ENCODE measurements around the gene LY6G6C. TPM values are rescaled to one million over a fixed set of nuclear protein-coding genes. Genes with fewer than 3 reads are reported as not detected.

The LY6G6C gene
- total RNA-seq, 2 donors from 2014 or later, result 0.29 to 0.38 TPM

GRCh38 chr6:31719001-31719400 is 2.5 kb downstream of the LY6G6C start:
- H3K27me3 Mint-ChIP-seq (ENCODE audit: insufficient read depth), result no peaks in the 10 kb centered on the region
- no peak overlapping the region for H3K27ac Mint-ChIP-seq
- peak; percentile 47 for DNase-seq
- no peaks in the 10 kb centered on the region for H3K36me3 Mint-ChIP-seq (ENCODE audit: low read depth)
- Histone ChIP-seq H3K9ac (ENCODE audit: extremely low read depth, low read length, poor library complexity, severe bottlenecking) (no peak overlapping the region), H3K36me3 (ENCODE audit: control insufficient read depth, insufficient read depth, low read length) (no peaks in the 10 kb centered on the region), H3K4me1 (ENCODE audit: control insufficient read depth, insufficient read depth, low read length) (peaks cover 3% of the 10 kb centered on the region), H3K9me3 (ENCODE audit: control insufficient read depth, low read length) (no peaks in the 10 kb centered on the region), H3K4me3 (ENCODE audit: low read length) (no peak overlapping the region), H3K27ac (ENCODE audit: low read depth, low read length) (no peak overlapping the region), H3K27me3 (ENCODE audit: control insufficient read depth, insufficient read depth, low read length, poor library complexity, severe bottlenecking) (no peaks in the 10 kb centered on the region)
- H3K4me1 Mint-ChIP-seq, result peaks cover 23% of the 10 kb centered on the region
- TF ChIP-seq CTCF (conservative IDR thresholded peaks at IDR 0.05), result no peak
- no peaks in the 10 kb centered on the region for H3K9me3 Mint-ChIP-seq
- WGBS, 2 experiments (ENCODE audit: insufficient coverage in 1 of 2, insufficient read length in 1 of 2), result 92 to 93% methylated on average over 4 to 6 of the region's 6 CpGs
- no peak overlapping the region for H3K4me3 Mint-ChIP-seq

GRCh38 chr6:31718265-31718664 is 3.3 kb downstream of the LY6G6C start:
- Mint-ChIP-seq H3K9me3 (no peaks in the 10 kb centered on the region), H3K4me3 (no peak overlapping the region), H3K27ac (no peak overlapping the region), H3K36me3 (ENCODE audit: low read depth) (no peaks in the 10 kb centered on the region), H3K4me1 (peaks cover 31% of the 10 kb centered on the region), H3K27me3 (ENCODE audit: insufficient read depth) (no peaks in the 10 kb centered on the region)
- WGBS, 2 experiments (ENCODE audit: insufficient coverage in 1 of 2, insufficient read length in 1 of 2), result 100% methylated on average over 1 of the region's 1 CpG; no CpG with 5 or more reads in 1 of the 2 experiments
- Histone ChIP-seq H3K4me1 (ENCODE audit: control insufficient read depth, insufficient read depth, low read length) (peaks cover 7% of the 10 kb centered on the region), H3K9ac (ENCODE audit: extremely low read depth, low read length, poor library complexity, severe bottlenecking) (no peak overlapping the region), H3K4me3 (ENCODE audit: low read length) (no peak overlapping the region), H3K27ac (ENCODE audit: low read depth, low read length) (no peak overlapping the region), H3K27me3 (ENCODE audit: control insufficient read depth, insufficient read depth, low read length, poor library complexity, severe bottlenecking) (no peaks in the 10 kb centered on the region), H3K9me3 (ENCODE audit: control insufficient read depth, low read length) (no peaks in the 10 kb centered on the region), H3K36me3 (ENCODE audit: control insufficient read depth, insufficient read depth, low read length) (no peaks in the 10 kb centered on the region)
- no peak for TF ChIP-seq CTCF (conservative IDR thresholded peaks at IDR 0.05)
- DNase-seq, result peak; percentile 65

- Histone ChIP-seq H3K4me3 (ENCODE audit: low read length) (no peak overlapping the region), H3K9me3 (ENCODE audit: control insufficient read depth, low read length) (no peaks in the 10 kb centered on the region), H3K9ac (ENCODE audit: extremely low read depth, low read length, poor library complexity, severe bottlenecking) (no peak overlapping the region), H3K27ac (ENCODE audit: low read depth, low read length) (no peak overlapping the region), H3K4me1 (ENCODE audit: control insufficient read depth, insufficient read depth, low read length) (peaks cover 7% of the 10 kb centered on the region), H3K36me3 (ENCODE audit: control insufficient read depth, insufficient read depth, low read length) (no peaks in the 10 kb centered on the region), H3K27me3 (ENCODE audit: control insufficient read depth, insufficient read depth, low read length, poor library complexity, severe bottlenecking) (no peaks in the 10 kb centered on the region)
- Mint-ChIP-seq H3K4me1 (peaks cover 35% of the 10 kb centered on the region), H3K27me3 (ENCODE audit: insufficient read depth) (no peaks in the 10 kb centered on the region), H3K27ac (peak overlapping the region; percentile 67), H3K9me3 (no peaks in the 10 kb centered on the region), H3K36me3 (ENCODE audit: low read depth) (no peaks in the 10 kb centered on the region), H3K4me3 (no peak overlapping the region)
- TF ChIP-seq CTCF (conservative IDR thresholded peaks at IDR 0.05), result peak; percentile 78
- WGBS, 2 experiments (ENCODE audit: insufficient coverage in 1 of 2, insufficient read length in 1 of 2), result 59 to 77% methylated on average over 7 to 10 of the region's 10 CpGs
- peak; percentile 90 for DNase-seq
Observed at GRCh38 chr6:31717499-31718222, 3.9 kb downstream of the LY6G6C start.

Data from endodermal cell (in vitro differentiated cells).